MM.1S (cell line): Measurements from ENCODE around the gene BAG5.

Experiments
- EZH2 ChIP-seq: fragments of 300-600 bp; sonication (generic); optimal IDR thresholded peaks from 2 replicates; pipeline ENCODE3; 2017; ENCODE audit warnings: low read depth, mild to moderate bottlenecking, antibody characterized with exemption, low read length, mixed read lengths
- TF ChIP-seq, protein P1 (sequence below): fragments of 300-600 bp; sonication (generic); IDR thresholded peaks from 2 replicates; pipeline ENCODE4 v1.5.1; 2016; ENCODE audit warnings: antibody characterized with exemption, low read length, mixed read lengths

DNA sequence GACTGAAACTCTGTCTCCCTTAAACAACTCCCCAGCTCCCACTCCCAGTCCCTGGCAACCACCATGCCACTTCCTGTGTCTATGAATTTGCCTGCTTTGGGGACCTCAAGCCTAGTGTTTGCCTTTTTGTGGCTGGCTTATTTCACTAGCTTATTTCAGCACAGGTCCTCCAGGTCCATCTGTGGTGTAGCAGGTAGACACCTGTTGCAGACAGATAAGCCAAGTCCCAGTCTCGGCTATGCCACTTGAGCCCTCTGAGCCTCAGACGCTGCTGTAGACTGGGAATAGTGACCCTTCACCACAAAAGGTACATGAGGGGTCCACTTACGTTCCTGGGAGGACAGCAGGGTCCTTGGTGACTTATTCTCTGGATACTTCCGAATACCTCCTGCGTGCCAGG lies 42.2 kb upstream of the BAG5 start:
- TF ChIP-seq, protein P1, sequence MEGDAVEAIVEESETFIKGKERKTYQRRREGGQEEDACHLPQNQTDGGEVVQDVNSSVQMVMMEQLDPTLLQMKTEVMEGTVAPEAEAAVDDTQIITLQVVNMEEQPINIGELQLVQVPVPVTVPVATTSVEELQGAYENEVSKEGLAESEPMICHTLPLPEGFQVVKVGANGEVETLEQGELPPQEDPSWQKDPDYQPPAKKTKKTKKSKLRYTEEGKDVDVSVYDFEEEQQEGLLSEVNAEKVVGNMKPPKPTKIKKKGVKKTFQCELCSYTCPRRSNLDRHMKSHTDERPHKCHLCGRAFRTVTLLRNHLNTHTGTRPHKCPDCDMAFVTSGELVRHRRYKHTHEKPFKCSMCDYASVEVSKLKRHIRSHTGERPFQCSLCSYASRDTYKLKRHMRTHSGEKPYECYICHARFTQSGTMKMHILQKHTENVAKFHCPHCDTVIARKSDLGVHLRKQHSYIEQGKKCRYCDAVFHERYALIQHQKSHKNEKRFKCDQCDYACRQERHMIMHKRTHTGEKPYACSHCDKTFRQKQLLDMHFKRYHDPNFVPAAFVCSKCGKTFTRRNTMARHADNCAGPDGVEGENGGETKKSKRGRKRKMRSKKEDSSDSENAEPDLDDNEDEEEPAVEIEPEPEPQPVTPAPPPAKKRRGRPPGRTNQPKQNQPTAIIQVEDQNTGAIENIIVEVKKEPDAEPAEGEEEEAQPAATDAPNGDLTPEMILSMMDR = no peak
- no peak for TF ChIP-seq EZH2
